GM12892 (cell line): ENCODE results near the gene VRTN.

Experiments
- POLR2A ChIP-seq: IDR thresholded peaks from 2 replicates; pipeline ENCODE4 v1.6.1; 2011; ENCODE audit warnings: low read depth, low read length, control low read depth
- POLR2AphosphoS5 ChIP-seq: IDR thresholded peaks from 2 replicates; pipeline ENCODE4 v1.6.1; 2011; ENCODE audit warnings: low read depth, low read length, control low read depth
- TAF1 ChIP-seq: IDR thresholded peaks from 2 replicates; pipeline ENCODE4 v1.6.1; 2011; ENCODE audit warnings: low read depth, mild to moderate bottlenecking, control low read depth, low read length, borderline replicate concordance

- no peak for TF ChIP-seq POLR2A
- no peak for TF ChIP-seq POLR2AphosphoS5
- no peak for TF ChIP-seq TAF1
These were observed 14.2 kb downstream of the VRTN start for GRCh38 chr14:74362361-74362915.
